T-helper 1 cell (primary cell): ENCODE measurements around the gene TECTB.

ENCODE experiments used
- DNase-seq, 5 donors: peaks; one replicate each; pipeline ENCODE4 v3.0.0-alpha.2; 2012 to 2020

The TECTB gene

GRCh38 chr10:112349521-112350085 is 66.4 kb downstream of the TECTB start:
- DNase-seq = no peak

- no peak for DNase-seq
These were observed 67.9 kb downstream of the TECTB start for GRCh38 chr10:112351146-112351545.

- DNase-seq = no peak
These were observed 68.8 kb downstream of the TECTB start for GRCh38 chr10:112352044-112352443.

GRCh38 chr10:112353046-112353445 is 69.8 kb downstream of the TECTB start:
- DNase-seq = no peak
